H9 (cell line): Measurements from ENCODE around the gene CPA2. TPM values are rescaled to one million over a fixed set of nuclear protein-coding genes. Genes with fewer than 3 reads are reported as not detected.

ENCODE experiments used
- DNase-seq: peaks from one replicate; pipeline ENCODE4 v3.0.0-alpha.2; 2017
- H2AFZ ChIP-seq: one replicate; pipeline ENCODE4 v1.6.1; 2013; ENCODE audit warnings: mild to moderate bottlenecking, low read length, control low read depth, moderate library complexity
- H2AK5ac ChIP-seq: 2 replicates; pipeline ENCODE4 v1.6.1; 2013; ENCODE audit warnings: low read length, control low read depth, mixed read lengths; ENCODE audit not compliant: insufficient read length
- H2BK120ac ChIP-seq: one replicate; pipeline ENCODE4 v1.6.1; 2013; ENCODE audit warnings: low read depth, mild to moderate bottlenecking, low read length, control low read depth, inconsistent platforms; ENCODE audit not compliant: poor library complexity, severe bottlenecking
- H2BK12ac ChIP-seq: 2 replicates; pipeline ENCODE4 v1.6.1; 2013; ENCODE audit warnings: low read length, control low read depth, mixed read lengths, low read depth; ENCODE audit not compliant: insufficient read length
- H2BK15ac ChIP-seq: 2 replicates; pipeline ENCODE4 v1.6.1; 2013; ENCODE audit warnings: low read depth, low read length, control low read depth
- H2BK20ac ChIP-seq: one replicate; pipeline ENCODE4 v1.6.1; 2013; ENCODE audit warnings: low read depth, mild to moderate bottlenecking, low read length, control low read depth, inconsistent platforms; ENCODE audit not compliant: poor library complexity, severe bottlenecking
- H2BK5ac ChIP-seq: 2 replicates; pipeline ENCODE4 v1.6.1; 2013; ENCODE audit warnings: low read length, control low read depth, mixed read lengths; ENCODE audit not compliant: insufficient read length
- H3K14ac ChIP-seq: 2 replicates; pipeline ENCODE4 v1.6.1; 2013; ENCODE audit warnings: low read length, control low read depth; ENCODE audit not compliant: insufficient read depth
- H3K18ac ChIP-seq: 2 replicates; pipeline ENCODE4 v1.6.1; 2013; ENCODE audit warnings: low read depth, mild to moderate bottlenecking, mixed read lengths, low read length, control low read depth; ENCODE audit not compliant: insufficient read length
- H3K23ac ChIP-seq: 2 replicates; pipeline ENCODE4 v1.6.1; 2013; ENCODE audit warnings: low read length, control low read depth, mixed read lengths, low read depth; ENCODE audit not compliant: insufficient read length
- H3K23me2 ChIP-seq: 2 replicates; pipeline ENCODE4 v1.6.1; 2013; ENCODE audit warnings: low read depth, mild to moderate bottlenecking, mixed read lengths, low read length, control low read depth; ENCODE audit not compliant: insufficient read length, poor library complexity, severe bottlenecking
- H3K27ac ChIP-seq: 2 replicates; pipeline ENCODE4 v1.5.1; 2013; ENCODE audit warnings: low read length, control low read depth, mixed read lengths, low read depth; ENCODE audit not compliant: insufficient read length
- H3K27me3 ChIP-seq: 2 replicates; pipeline ENCODE4 v1.6.1; 2013; ENCODE audit warnings: low read length, control low read depth, inconsistent platforms; ENCODE audit not compliant: insufficient read depth
- H3K4ac ChIP-seq: 2 replicates; pipeline ENCODE4 v1.6.1; 2013; ENCODE audit warnings: low read depth, mild to moderate bottlenecking, control low read depth, inconsistent platforms, low read length, moderate library complexity
- H3K4me1 ChIP-seq: 2 replicates; pipeline ENCODE4 v1.6.1; 2013; ENCODE audit warnings: low read length, control low read depth, inconsistent platforms; ENCODE audit not compliant: insufficient read depth
- H3K4me2 ChIP-seq: 2 replicates; pipeline ENCODE4 v1.6.1; 2013; ENCODE audit warnings: low read length, control low read depth, mixed read lengths; ENCODE audit not compliant: insufficient read length, insufficient read depth
- H3K56ac ChIP-seq: 2 replicates; pipeline ENCODE4 v1.6.1; 2013; ENCODE audit warnings: low read depth, mild to moderate bottlenecking, mixed read lengths, low read length, control low read depth; ENCODE audit not compliant: insufficient read length
- H3K79me1 ChIP-seq: 2 replicates; pipeline ENCODE4 v1.6.1; 2013; ENCODE audit warnings: low read depth, mild to moderate bottlenecking, moderate library complexity, low read length, control low read depth, inconsistent platforms; ENCODE audit not compliant: insufficient read depth, poor library complexity, severe bottlenecking
- H3K79me2 ChIP-seq: 2 replicates; pipeline ENCODE4 v1.6.1; 2013; ENCODE audit warnings: low read length, control low read depth, inconsistent platforms; ENCODE audit not compliant: insufficient read depth
- H3K9ac ChIP-seq: 2 replicates; pipeline ENCODE4 v1.6.1; 2013; ENCODE audit warnings: low read length, control low read depth, mixed read lengths; ENCODE audit not compliant: insufficient read length; ENCODE audit errors: extremely low read depth
- H3K9me3 ChIP-seq: one replicate; pipeline ENCODE4 v1.6.1; 2013; ENCODE audit warnings: low read depth, low read length, inconsistent platforms; ENCODE audit not compliant: control insufficient read depth
- H3T11ph ChIP-seq: one replicate; pipeline ENCODE4 v1.6.1; 2013; ENCODE audit warnings: mild to moderate bottlenecking, low read length, control low read depth, inconsistent platforms
- H4K20me1 ChIP-seq: one replicate; pipeline ENCODE4 v1.6.1; 2013; ENCODE audit not compliant: control insufficient read depth, insufficient read length, insufficient read depth
- H4K5ac ChIP-seq: 2 replicates; pipeline ENCODE4 v1.6.1; 2013; ENCODE audit warnings: low read depth, mild to moderate bottlenecking, mixed read lengths, low read length, control low read depth; ENCODE audit not compliant: insufficient read length
- H4K8ac ChIP-seq: replicated peaks from 2 replicates; pipeline ENCODE4 v1.6.1; 2013; ENCODE audit warnings: low read length, control low read depth, mixed read lengths, low read depth; ENCODE audit not compliant: insufficient read length
- H4K91ac ChIP-seq: 2 replicates; pipeline ENCODE4 v1.6.1; 2013; ENCODE audit warnings: low read depth, mild to moderate bottlenecking, moderate library complexity, mixed read lengths, low read length, control low read depth; ENCODE audit not compliant: insufficient read length
- H3K27ac Mint-ChIP-seq, 3 experiments: 2 replicates in 2 of 3; 3 replicates in 1 of 3; pipeline ENCODE4 v1.8.0; 2020 to 2021; ENCODE audit warnings: mixed read lengths in 3 of 3, mild to moderate bottlenecking in 1 of 3, moderate library complexity in 1 of 3
- H3K27me3 Mint-ChIP-seq: 2 replicates; pipeline ENCODE4 v1.8.0; 2021; ENCODE audit warnings: low read depth, mild to moderate bottlenecking, moderate library complexity, mixed read lengths
- H3K36me3 Mint-ChIP-seq, 3 experiments: 2 replicates in 2 of 3; 3 replicates in 1 of 3; pipeline ENCODE4 v1.8.0; 2020 to 2021; ENCODE audit warnings: low read depth in 3 of 3, mixed read lengths in 3 of 3; ENCODE audit not compliant: insufficient read depth in 1 of 3
- H3K4me1 Mint-ChIP-seq, 2 experiments: 2 replicates each; pipeline ENCODE4 v1.8.0; 2020; ENCODE audit warnings: mixed read lengths in 2 of 2
- H3K4me3 Mint-ChIP-seq, 2 experiments: 2 replicates in 1 of 2; 3 replicates in 1 of 2; pipeline ENCODE4 v1.8.0; 2020 to 2021; ENCODE audit warnings: mild to moderate bottlenecking in 2 of 2, mixed read lengths in 2 of 2, moderate library complexity in 1 of 2
- H3K9me3 Mint-ChIP-seq, 2 experiments: 2 replicates in 1 of 2; 3 replicates in 1 of 2; pipeline ENCODE4 v1.8.0; 2020; ENCODE audit warnings: mild to moderate bottlenecking in 2 of 2, mixed read lengths in 2 of 2, moderate library complexity in 1 of 2
- CTCF ChIP-seq: fragments of 200-600 bp; sonication (generic); conservative IDR thresholded peaks from 3 replicates; pipeline ENCODE4 v1.8.0; 2021; ENCODE audit warnings: antibody characterized with exemption, mild to moderate bottlenecking
- WGBS: extraction: QIAGEN DNeasy Blood & Tissue Kit; methylation state at CpG from one replicate; pipeline ENCODE4 v1.1.7; 2013; ENCODE audit warnings: missing lambda C conversion rate, low lambda C conversion rate, mixed read lengths; ENCODE audit not compliant: insufficient read length; ENCODE audit errors: extremely low coverage; 5-methylcytosine and 5-hydroxymethylcytosine counted together
- total RNA-seq: library from RNA; stranded (reverse); gene quantifications from 2 replicates; pipeline ENCODE4 v1.2.1, GENCODE V29; 2021

Gene CPA2
- total RNA-seq, 1 experiment from 2014 or later: not detected

DNA sequence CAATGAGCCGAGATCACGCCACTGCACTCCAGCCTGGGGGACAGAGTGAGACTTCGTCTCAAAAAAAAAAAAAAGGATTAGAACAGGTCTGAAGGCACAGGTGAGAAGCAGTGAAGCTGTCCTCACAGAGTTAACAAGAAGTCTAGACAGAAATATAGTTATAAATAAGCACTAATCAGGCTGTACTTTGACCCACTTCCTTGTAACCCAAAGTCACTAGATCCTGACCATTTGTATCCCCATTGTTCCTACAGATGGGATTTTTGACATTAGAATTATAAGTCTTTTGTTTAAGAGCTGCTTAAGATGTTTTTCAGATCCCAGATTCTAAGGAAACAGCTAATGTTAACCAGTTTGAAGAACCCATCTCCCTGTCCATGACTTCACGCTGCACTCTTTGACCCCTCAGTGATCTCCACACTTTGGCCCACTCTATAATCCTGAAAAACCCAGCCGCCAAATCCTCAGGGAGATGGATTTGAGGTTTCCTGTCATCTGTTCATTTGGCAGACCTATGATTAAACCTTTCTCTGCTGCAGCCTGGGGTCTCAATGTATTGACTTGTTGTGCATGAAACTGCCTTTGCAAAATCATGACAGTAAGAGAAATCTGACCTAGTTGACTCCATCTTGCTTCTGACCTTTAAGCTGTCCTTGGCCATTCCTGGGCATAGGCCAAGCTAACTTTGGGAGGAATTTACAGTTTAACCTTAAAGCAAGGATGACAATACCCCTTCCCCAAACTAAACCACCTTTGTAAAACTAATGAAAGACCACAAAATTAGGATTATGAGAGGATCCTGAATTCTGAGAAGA lies 47.6 kb upstream of the CPA2 start:
- no peak for TF ChIP-seq CTCF
- Histone ChIP-seq H2BK120ac (no peak overlapping the region), H3K14ac (no peak overlapping the region), H3K56ac (no peak overlapping the region), H3K23ac (no peak overlapping the region), H4K91ac (no peak overlapping the region), H3K18ac (no peak overlapping the region), H2BK20ac (no peak overlapping the region), H4K5ac (no peak overlapping the region), H3K23me2 (no peaks in the 10 kb centered on the region), H4K8ac (no peak overlapping the region), H2AK5ac (no peak overlapping the region), H2AFZ (no peak overlapping the region), H2BK5ac (no peak overlapping the region), H3K27me3 (no peaks in the 10 kb centered on the region), H4K20me1 (no peaks in the 10 kb centered on the region), H3K4me1 (no peaks in the 10 kb centered on the region), H3T11ph (no peak overlapping the region), H3K9ac (no peak overlapping the region), H3K4ac (no peak overlapping the region), H3K4me2 (no peak overlapping the region), H3K9me3 (no peaks in the 10 kb centered on the region), H2BK12ac (no peak overlapping the region), H3K79me2 (no peaks in the 10 kb centered on the region), H2BK15ac (no peak overlapping the region), H3K79me1 (no peaks in the 10 kb centered on the region), H3K27ac (no peak overlapping the region)
- WGBS: no CpG with 5 or more reads among the region's 5 CpGs
- no peak overlapping the region for H3K27ac Mint-ChIP-seq
- no peak overlapping the region for H3K4me3 Mint-ChIP-seq
- peaks cover 0 to 5% (median 0%) of the 10 kb centered on the region in 3 experiments; a peak in 2 of 7 replicates for H3K36me3 Mint-ChIP-seq
- peaks cover 3 to 4% of the 10 kb centered on the region in 2 experiments; a peak in 2 of 4 replicates for H3K4me1 Mint-ChIP-seq
- H3K9me3 Mint-ChIP-seq: peaks cover 0 to 3% of the 10 kb centered on the region in 2 experiments; a peak in 3 of 5 replicates
- peaks cover 4% of the 10 kb centered on the region; the same call in 1 of the 2 replicates for H3K27me3 Mint-ChIP-seq
- no peak for DNase-seq
